HG02759 (cell line): Measurements from ENCODE around the gene TXNRD3.
"Not testable (repeated sequence)": the region's sequence is repeated elsewhere in the genome, so short reads cannot be mapped to it uniquely, and the experiment has no call there.

ENCODE experiments used
- ATAC-seq: cut with Tn5 transposase; IDR thresholded peaks from one replicate; pipeline ENCODE4 v1.9.1; 2021; ENCODE audit warnings: mild to moderate bottlenecking, moderate library complexity; ENCODE audit not compliant: unreplicated experiment

Gene TXNRD3

DNA sequence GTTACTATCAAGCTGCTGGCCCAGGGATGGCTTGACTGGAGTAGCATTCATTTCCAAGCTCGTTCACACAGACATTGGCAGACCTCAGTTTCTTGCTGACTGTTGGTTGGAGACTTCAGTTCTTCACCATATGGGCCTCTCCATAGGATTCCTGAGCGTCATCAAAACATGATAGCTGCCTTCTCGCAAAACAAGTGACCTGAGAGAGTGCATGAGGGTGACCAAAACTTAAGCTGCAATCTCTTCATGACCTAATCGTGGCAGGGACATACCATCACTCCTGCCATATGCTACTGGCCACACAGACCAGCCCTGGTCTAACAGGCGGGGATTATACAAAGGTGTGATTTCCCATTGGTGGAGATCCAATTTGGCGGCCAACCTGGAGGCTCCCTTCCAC is 50.2 kb downstream of the TXNRD3 start:
- ATAC-seq: no peak

DNA sequence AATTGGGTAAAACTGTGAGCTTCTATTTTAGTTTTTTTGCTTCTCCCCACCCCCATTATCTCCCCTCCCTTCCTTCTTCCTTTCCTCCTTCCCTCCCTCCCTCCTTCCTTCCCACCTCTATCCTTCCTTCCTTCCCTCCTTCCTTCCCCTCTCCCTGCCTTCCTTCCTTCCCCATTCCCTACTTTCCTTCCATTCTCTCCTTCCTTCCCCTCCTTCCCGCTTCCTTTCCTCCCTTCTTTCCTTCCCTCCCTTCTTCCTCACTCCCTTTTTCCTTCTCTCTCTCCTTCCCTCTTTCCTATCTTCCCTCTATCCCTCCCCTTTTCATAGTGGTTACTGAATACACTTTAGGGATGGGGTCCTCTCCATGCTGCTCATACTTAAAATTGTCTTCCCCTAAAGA is 55.8 kb downstream of the TXNRD3 start:
- ATAC-seq: no peak

DNA sequence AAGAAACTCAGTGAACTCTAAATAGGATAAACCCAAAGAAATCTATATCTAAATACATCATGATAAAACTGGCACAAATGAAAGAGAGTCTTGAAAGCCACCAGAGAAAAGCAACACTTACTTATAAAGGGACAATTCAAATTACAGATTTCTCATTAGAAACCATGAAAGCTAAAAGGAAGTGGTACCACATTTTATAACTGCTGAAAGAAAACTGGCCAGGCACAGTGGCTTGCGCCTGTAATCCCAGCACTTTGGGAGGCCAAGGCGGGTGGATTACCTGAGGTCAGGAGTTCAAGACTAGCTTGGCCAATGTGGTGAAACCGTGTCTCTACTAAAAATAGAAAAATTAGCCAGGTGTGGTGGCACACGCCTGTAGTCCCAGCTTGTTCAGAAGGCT is 59.4 kb downstream of the TXNRD3 start:
- ATAC-seq: not testable (repeated sequence)

DNA sequence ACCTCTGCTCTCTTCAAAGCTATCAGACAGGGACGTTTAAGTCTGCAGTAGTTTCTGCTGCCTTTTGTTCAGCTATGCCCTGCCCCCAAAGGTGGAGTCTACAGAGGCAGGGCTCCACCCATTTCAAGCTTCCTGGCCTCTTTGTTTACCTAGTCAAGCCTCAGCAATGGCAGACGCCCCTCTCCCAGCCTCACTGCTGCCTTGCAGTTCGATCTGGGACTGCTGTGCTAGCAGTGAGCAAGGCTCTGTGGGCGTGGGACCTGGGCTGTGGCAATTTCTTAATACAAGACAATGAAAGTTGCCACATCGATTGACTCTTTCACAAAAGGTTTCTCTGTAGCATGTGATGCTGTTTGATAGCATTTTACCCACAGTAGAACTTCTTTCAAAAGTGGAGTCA is 63.4 kb downstream of the TXNRD3 start:
- ATAC-seq: not testable (repeated sequence)

DNA sequence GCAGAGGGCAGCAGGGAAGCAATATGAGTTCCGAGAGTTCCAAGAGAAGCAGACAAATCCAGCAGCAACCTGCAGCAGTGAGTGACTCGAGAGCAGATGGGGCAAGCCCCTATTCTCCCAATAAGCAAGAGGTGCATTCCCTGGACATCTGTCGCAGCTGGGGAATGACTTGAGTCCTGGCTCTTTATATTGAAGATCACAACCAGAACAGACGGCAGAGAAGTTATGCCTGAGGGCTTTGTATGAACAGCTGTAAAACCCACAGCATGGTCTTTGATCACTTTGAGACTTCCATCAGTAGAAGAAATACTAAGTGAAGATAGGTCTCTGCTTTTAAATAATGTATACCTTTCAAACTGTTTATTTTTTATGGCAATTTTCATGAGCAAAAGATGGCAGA is 72.6 kb downstream of the TXNRD3 start:
- no peak for ATAC-seq

DNA sequence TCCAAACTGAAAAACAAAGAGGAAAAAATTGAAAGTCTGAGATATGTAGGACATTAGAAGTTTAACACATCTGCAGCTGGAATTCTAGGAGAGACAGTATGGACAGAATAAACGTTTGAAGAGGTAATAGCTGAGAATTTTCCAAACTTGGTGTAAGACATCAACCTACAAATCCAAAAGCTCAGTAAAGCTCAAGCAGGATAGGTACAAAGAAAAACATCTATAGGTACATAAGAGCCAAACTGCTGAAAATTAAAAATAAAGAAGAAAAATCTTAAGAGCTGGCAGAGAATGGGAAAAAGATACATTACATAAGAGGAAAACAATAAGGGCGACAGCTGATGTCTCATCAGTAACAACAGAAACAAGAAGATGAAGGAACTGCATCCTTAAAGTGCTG is 73.4 kb downstream of the TXNRD3 start:
- ATAC-seq: no peak

DNA sequence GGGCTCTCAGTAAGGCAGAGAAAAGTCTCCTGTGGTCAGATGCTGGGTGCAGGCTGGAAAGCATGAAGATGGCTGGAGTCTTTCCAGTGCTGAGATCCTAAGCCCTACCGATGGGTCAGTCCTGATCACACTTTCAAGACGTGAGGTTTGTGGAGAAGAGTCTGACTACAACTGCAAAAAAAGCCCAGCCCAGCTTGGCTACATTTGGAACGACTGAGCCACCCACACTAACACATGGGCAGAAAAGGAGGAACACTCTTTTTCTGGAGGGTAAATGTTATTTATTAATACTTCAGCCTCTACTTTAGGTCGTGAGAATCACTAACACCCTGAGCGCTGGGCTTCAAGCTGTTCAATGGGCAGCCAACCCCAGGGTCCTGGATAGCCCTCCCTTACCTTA is 74.2 kb downstream of the TXNRD3 start:
- ATAC-seq: no peak

DNA sequence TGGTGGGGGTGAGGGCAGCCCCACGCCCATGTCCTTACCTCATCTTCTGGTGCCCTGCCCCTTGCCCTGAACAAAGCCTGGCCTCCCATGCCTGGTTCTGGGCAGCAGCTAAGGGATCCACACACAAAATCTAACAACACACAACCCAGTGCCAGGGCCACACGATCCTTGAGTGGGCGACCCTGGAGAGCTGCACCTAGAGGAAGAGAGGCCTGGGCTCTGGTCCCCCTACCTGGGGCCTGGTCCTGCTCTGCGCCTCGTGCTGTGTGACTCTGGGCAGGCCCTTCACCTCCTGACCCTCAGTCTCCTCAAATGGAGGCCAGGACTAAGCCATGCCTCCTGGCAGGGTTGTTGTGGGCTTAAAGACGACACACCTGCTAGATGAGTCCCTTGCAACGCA is 76.2 kb downstream of the TXNRD3 start:
- ATAC-seq: no peak

DNA sequence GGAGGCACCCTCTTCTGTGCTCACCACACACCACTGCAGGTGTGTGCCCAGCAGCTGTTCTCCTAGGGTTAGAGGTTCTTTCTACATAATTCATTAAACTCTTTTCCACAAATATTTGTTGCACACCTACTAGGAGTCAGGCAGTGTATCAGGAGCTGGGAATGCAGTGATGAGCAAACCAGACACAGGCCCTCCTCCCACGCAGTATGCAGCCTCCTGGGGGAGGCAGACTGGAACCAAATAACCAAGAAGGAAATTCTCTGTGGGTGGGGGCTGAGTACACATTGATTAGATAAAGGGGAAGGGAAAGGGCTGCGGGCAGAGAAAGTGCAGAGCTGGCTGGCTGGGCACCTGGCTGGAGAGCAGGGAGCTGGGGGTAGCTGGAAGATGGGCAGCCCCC is 77.7 kb downstream of the TXNRD3 start:
- no peak for ATAC-seq

DNA sequence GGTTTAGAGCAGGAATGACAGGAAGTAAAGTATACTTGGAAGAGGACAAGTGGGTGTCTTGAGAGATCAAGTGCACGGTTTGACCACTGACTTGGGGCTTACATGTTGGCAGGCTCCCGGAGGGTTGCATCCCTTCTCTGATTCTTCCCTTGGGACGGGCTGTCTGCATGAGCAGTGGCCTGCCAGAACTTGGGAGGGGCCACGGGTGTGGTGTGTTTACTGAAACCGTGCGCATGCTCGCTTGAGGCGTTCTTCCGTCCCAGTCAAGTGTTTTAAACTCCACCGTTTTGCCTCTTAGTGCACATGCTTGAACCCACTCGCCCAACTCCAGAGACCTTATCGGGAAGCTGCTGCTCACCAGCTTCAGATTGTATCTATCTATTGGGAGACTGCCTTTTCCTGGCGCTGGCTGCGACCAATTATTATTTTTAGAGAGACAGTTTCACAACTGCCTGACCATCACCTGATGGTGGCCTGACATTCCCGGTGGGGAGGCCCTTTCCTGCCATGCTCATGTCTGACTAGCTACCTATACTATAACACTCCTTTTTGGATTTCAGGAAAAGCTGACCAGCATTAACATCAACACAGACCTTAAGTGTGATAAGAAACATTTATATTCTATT is 81.3 kb downstream of the TXNRD3 start:
- ATAC-seq: no peak

DNA sequence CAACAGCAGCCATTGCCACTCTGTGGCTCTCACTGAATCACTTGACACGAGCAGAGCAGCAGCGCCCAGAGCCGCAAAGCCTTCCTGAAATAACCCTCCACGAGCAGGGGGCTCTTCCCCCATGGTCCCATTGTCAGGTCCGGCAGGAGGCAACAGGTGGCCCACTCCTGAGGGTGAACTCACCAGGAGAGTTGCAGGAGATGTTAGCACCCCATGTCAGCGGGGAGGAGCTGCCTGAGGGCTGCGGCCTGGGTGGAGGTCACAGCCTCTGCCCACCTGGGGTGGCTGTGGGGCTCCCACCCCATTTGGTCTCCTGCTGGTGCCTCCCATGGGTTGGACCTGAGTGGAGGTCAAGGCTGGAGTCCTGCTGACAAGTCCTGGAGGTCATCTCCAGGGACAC is 83.8 kb downstream of the TXNRD3 start:
- ATAC-seq: no peak

DNA sequence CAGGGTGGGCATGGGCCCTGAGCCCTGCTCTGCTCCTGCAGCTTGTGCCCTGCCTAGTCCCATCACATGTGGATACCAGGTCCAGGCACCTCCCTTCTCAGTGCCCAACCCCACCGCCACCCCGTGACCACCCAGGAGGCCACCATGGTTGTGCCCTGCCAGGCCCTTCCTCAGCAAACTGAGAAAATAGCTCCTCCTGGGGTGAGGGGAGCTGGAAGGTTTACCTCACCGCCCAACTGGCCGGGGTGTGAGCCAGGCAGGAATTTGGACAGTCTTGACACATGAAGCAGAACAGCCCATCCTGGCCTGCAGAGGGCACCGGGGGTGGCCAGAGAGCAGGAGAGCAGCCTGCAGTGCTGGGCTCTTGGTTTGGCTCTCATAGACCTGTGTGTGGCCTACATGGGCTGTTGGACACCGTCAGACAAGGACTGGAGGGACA is 84.8 kb downstream of the TXNRD3 start:
- ATAC-seq: no peak

DNA sequence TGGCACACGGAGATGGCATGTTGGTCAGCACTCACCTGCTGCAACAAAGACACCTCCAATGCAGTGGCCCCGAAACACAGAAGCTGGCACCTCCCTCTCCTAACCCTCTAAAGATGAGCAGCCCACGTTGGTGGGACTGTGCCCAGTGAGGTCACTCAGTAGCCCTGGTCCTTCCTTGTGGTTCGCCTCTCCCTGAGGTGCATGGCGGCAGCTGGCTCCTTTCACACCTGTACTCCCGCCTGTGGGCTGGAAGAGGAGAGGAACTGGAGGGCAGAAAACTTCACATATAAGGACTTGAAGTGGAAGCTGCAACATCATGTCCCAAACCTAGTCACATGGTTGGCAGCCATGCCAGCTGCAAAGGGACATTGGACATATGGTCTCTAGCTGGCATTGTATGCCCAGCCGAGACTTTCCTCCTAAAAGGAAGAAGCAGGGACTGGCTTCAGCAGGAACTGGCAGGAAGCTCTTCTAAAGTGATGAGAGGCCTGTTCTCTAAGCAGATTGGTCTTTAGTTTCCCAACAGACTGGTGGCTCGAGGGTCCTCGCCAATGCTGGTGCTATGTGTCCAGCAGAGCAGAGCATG is 85.4 kb downstream of the TXNRD3 start:
- ATAC-seq: no peak

DNA sequence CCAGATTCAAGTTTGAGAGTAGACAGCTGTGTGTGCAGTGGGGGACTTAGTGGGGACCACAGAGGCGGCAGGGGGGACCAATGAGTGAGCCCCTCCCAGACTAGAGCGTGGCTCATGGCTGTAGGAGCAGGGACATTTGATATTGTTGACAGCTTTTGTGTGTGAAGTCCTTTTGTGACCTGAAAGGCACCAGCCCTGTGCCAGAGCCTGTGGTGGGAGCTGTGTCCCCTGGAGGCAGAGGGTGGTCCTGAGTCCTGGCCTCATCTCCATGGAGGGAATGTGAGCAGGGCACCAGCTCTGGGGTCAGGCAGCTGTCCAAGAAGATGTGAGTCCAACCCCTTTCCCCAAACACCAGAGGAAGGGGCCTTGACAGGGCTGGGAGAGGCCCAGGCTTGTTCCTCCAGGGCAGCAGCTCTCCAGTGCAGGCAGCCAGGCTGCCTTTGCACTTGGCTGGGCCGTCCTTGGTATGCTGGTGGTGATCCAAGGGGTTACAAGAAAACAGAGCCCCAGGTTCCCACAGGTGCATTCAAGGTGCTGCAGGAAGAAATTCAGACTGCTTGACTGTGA is 86.1 kb downstream of the TXNRD3 start:
- no peak for ATAC-seq

DNA sequence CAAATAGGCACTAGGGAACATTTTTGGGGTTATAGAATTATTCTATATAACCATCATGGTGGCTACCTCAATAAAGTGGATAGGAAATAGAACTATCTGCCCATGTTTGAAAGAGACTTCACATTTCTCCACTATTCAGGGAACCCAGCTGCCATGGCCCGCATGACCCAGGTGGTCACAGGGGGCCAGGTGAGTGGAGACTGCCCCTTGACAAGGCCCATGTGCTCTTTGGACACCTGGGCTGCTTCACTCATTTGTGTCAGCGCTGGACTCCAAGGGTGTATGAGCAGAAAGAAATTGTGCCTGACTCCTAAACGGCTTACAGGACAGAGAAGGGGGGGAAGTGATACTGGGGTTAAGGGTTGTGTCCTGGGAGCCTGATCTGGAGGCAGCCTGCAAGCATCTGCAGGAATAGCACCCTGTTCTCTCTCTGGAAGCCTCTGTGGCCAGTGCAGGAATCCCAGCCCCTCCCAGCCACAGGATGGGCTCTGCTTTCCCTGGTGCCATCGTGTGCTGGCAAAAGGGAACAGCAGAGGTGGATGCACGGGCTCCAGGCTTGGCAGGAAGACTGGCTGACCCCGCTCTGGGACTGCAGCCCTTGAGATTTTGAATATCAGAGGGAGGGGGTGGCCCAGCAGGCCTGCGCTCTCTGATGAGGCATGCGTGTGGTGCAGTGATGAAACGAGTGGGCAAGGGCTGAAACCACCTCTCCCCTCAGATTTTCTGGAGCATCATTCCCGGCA is 87.1 kb downstream of the TXNRD3 start:
- no peak for ATAC-seq

DNA sequence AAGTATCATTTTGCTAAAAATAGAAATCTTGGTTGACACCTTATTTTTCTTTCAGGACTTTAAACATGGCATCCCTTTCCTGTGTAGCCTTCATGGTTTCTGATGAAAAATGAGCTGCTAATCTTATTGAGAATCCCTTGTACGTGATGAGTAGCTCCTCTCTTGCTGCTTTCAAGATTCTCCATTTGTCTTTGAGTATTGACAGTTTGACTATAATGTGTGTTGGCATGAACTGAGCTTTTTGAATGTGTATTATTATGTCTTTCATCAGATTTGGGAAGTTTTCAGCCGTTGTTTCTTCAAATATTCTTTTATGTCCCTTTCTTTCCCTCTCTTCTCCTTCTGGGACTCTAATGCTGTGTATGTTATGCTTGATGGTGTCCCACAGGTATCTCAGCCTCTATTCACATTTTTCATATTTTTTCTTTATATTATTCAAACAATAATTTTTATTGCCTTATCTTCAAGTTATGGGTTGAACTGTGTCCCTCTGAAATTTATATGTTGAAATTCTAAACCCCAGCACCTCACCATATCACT is 92.1 kb downstream of the TXNRD3 start:
- ATAC-seq: no peak

DNA sequence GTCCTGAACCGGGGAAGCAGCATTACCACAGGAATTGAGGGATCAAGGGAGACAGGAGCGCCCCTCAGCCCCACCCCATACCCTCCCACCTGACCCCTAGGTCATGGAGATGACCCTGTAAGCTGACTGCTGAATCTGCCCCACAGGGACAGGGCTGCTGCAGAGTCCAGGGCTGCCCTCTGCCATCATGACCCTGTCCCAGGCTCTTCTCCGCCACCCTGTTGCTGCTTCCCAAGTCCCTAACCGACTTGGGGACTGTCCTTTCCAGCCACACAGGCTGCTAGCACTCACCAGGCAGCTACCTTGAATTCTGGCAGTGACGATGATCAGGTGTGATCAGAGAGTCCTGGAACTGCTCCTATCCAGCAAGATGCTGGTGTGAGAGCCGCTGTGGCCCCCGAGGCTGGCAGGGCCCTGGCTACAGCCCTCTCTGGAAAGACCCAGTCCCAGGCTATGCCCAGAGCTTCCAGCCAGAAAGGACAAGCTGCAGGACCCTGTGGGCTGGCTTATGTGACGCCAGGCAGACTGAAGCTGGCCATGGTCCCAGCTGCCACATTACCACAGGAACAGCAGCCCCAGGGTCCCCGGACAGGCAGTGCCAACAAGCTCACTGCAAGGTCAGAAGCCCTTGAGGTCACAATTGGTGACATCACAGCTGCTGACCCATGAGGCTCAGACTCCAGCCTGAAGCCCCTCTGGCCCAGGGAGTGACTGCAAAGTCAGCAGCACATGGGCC is 96.4 kb downstream of the TXNRD3 start, which contains the start of gene C3orf22:
Gene C3orf22 (minus strand): TSS at position 597 of the 736 bp plus-strand sequence. CDS start 5,542 bp downstream, outside the sequence.
- ATAC-seq: no peak

DNA sequence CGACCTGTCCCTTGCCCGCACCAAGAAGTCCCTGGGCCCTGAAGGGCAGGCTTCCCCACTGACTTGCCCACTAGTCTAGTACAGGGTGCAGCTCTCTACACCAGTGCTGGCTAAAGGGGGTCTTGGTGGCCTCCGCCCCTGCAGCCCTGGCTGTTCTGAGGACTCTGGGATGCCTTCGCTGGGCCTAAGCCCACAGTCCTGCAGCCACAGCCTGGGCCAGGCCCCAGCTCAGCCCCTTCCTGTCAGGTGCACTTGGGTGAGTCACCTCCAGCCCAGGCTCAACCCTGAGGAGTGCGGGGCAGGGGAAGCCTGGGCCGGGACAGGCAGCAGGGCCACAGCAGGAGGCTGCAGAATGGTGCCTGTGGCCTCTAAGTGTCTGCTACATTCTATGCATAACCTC is 97.2 kb downstream of the TXNRD3 start:
- no peak for ATAC-seq

DNA sequence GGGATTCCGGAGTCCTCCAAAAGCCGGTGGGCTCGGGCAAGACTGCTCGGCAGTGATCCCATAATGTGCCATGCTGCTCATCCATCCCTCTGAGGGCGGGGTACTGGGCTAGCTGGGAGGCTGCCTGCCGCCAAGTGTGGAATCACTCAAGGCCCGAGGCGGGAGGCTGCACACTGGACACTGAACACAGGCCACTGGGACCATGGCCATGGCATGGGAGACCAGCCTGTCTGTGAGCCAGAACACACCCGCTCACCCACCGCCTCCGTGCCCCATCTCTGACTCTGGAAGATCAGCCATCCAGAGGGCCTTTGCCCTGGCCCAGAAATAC is 97.5 kb downstream of the TXNRD3 start:
- no peak for ATAC-seq
